Fibroblast of lung (primary cell): Measurements from ENCODE around the gene PCDHA7.
"Not testable (repeated sequence)": the region's sequence is repeated elsewhere in the genome, so short reads cannot be mapped to it uniquely, and the experiment has no call there.

Experiments
- CTCF ChIP-seq, 2 donors: IDR thresholded peaks in 1 of 2; conservative IDR thresholded peaks in 1 of 2; 1 replicate in 1 of 2; 2 replicates in 1 of 2; pipeline ENCODE4 v1.5.1; 2011 to 2012; ENCODE audit warnings: low read length in 2 of 2, control low read depth in 1 of 2, inconsistent platforms in 1 of 2, low read depth in 1 of 2, mild to moderate bottlenecking in 1 of 2
- EZH2 ChIP-seq: IDR thresholded peaks from 2 replicates; pipeline ENCODE4 v1.5.1; 2012; ENCODE audit warnings: low read length, control low read depth, mild to moderate bottlenecking; ENCODE audit errors: missing control alignments

DNA sequence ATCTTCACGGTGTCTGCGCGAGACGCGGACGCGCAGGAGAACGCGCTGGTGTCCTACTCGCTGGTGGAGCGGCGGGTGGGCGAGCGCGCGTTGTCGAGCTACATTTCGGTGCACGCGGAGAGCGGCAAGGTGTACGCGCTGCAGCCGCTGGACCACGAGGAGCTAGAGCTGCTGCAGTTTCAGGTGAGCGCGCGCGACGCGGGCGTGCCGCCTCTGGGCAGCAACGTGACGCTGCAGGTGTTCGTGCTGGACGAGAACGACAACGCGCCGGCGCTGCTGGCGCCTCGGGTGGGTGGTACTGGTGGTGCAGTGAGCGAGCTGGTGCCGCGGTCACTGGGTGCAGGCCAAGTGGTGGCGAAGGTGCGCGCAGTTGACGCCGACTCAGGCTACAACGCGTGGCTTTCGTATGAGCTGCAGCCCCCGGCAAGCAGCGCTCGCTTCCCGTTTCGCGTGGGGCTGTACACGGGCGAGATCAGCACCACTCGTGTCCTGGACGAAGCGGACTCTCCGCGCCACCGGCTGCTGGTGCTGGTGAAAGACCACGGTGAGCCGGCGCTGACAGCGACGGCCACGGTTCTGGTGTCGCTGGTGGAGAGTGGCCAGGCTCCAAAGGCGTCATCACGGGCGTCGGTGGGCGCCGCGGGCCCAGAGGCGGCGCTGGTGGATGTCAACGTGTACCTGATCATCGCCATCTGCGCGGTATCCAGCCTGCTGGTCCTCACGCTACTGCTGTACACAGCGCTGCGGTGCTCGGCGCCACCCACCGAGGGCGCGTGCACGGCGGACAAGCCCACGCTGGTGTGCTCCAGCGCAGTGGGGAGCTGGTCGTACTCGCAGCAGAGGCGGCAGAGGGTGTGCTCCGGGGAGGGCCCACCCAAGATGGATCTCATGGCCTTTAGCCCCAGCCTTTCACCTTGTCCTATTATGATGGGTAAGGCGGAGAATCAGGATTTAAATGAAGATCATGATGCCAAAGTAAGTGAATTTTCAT is 4.3 kb upstream of the PCDHA7 start:
- TF ChIP-seq CTCF (conservative IDR thresholded peaks at IDR 0.05 in 1 of 2, IDR thresholded peaks at IDR 0.05 in 1 of 2; ENCODE audit: low read depth in 1 of 2, low read length in 2 of 2); EZH2: not testable (repeated sequence)
